Limb (tissue), 2 donors: ENCODE measurements around the gene KBTBD12.
"Not testable (repeated sequence)": the region's sequence is repeated elsewhere in the genome, so short reads cannot be mapped to it uniquely, and the experiment has no call there.

Source experiments
- DNase-seq, 2 donors: peaks; one replicate each; pipeline ENCODE4 v3.0.0-alpha.2; 2016; ENCODE audit errors: extremely low spot score in 2 of 2

KBTBD12 gene

DNA sequence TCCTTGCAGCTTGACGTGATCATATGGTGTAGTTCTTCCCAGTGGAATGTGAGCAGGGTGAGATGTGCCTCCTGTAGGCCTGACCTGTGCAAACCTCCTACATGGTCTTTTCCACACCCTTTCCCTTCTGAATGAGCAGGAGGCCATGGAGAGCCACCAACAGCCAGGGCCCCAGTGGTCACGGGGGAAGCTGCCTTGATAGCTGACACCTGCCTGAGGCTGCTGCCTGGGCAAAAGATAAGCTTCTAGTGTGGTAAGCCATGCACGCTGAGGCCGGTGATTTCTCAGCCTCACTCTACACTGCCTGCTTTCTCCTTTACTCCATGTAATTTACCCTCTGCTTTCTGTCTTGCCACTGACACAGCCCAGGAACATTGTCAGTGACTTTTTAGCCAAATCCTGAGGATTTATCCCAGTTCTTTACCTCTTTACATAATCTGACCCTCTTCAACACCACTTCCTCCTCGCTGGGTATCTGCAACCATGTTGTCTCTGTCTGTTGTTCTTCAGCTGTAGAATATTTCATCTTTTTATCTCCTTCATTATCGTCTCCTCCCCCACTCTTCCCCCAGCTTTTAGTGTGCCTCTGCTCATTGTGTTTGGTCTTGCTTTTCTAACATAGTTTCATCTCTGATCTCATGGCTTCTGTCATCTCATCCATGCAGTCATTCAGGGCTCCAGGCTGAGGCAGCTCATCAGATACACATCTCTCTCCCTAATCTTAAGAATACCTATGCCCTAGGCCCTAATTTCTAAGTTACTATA lies 11.2 kb upstream of the KBTBD12 start:
- DNase-seq = no peak

GRCh38 chr3:127905556-127905955 lies 9.5 kb upstream of the KBTBD12 start:
- no peak for DNase-seq

DNA sequence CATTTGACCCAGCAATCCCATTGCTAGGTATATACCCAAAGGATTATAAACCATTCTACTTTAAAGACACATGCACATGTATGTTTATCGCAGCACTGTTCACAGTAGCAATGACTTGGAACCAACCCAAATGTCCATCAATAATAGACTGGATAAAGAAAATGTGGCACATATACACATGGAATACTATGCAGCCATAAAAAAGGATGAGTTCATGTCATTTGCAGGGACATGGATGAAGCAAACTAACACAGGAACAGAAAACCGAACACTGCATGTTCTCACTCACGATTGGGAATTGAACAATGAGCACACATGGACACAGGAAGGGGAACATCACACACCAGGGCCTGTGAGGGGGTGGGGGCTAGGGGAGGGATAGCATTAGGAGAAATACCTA lies 8.4 kb upstream of the KBTBD12 start:
- DNase-seq = not testable (repeated sequence)

GRCh38 chr3:127908202-127908601 lies 6.8 kb upstream of the KBTBD12 start:
- DNase-seq = no peak

GRCh38 chr3:127908951-127909350 lies 6.1 kb upstream of the KBTBD12 start:
- DNase-seq = no peak

DNA sequence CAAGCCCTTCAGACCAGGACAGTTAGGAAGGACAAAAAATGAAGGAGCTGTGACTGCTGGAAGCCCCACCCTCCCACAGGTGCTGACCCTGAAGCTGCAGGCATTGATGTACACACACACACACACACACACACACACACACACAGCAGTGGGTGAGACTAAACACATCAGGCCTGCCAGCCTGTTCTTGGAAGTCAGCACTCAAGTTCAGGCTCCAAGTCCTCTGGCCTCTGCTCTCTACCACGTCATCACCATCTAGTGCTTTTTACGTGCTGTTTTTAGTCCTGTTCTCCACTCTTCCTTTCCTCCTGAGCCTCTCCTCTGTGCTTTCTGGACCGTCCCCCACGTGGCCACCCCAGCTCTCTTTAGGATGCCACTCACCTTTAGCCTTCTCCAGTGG lies 5.4 kb upstream of the KBTBD12 start:
- no peak for DNase-seq

DNA sequence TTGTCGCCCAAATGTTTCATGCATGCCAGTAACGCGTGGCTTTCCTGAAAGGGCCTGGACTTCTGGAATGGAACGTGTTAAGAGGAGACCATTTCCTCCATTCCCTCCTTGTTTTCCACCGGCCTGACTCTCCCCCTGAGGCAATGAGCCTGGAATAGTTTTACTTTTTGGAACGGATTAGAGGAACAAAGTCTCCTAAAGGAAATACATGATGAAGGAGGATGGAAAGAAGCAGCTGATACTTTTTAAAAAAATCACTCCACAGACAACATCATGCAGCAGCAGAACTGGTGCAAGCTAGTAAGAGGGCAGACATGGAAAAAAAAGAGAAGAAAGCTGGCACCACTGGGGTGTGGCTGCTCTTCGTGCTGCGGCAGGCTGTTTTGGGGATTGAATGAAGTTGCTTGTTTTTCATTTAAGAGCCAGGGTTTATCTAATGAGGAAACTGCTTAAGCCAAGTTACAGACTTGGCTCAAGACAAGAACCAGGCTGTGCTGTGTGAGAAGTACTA lies 3.6 kb upstream of the KBTBD12 start:
- peak; percentile 48 to 83 for DNase-seq

- not testable (repeated sequence) for DNase-seq
These were observed 1.2 kb upstream of the KBTBD12 start for GRCh38 chr3:127913841-127914240.

DNA sequence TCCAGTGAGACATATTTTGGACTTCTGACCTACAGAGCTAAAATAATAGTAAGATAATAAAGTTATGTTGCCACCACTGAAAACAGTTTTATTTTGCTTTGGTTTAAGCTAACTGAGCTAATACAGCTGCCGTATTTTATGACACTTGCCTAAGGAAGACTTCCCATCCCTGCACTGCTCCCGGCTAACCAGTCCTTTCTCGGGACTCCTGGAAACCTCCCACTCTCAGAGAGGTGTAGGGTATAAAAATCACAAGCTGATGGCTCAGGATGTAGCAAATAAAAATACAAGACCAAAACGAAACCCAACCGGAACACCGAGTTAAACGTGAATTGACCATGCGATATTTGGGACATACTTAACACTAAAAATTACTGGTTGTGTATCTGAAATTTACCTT lies 448 bp upstream of the KBTBD12 start:
- no peak for DNase-seq

DNA sequence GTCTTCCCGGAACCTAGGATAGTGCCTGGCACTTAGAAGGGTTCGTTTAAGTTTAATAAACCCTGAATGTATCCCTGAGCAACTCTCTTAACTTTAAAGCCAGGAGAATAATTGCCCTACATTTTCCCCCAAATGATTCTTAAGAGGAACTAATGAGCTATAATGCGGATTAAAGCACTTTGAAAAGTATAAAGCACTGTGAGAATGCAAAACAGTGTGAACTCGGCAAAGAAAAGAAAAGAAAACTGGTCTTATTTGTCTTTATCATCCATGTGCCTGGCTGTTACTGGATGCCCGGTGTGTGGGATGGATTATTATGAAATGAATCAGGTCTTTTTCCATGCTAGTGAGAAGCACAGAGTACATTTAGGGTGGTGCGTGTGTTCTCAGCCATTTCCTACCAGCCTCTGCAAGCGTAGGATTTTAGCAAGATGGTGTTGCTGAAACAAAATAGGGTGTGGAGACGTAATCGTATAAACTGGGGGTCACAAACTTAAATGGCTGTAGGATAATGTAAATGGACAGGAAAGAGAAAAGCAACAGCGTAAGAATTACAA lies 983 bp downstream of the KBTBD12 start:
- DNase-seq = no peak

- DNase-seq = no peak
These were observed 5.7 kb downstream of the KBTBD12 start for GRCh38 chr3:127920738-127921137.

- no peak for DNase-seq
These were observed 8.6 kb downstream of the KBTBD12 start for GRCh38 chr3:127923611-127924010.

DNA sequence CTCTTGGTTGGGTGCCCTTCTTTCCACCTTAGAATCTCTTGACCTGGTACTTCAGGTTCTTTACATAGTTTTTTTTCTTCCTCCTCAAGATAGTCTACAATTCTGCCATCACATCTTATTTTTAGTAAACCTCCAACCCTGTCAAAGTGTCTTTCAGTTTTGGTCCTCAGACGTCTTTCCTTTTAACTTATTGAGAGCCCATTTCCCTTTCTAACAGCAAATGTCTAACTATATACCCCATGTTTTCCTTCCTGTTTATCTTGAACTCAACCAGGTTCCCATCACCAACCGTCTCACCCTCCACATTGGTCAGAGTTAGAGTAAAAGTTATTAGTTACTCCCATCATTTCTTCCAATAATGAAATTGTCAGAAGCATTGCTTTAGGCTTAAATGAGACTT lies 10.4 kb downstream of the KBTBD12 start:
- no peak for DNase-seq

DNA sequence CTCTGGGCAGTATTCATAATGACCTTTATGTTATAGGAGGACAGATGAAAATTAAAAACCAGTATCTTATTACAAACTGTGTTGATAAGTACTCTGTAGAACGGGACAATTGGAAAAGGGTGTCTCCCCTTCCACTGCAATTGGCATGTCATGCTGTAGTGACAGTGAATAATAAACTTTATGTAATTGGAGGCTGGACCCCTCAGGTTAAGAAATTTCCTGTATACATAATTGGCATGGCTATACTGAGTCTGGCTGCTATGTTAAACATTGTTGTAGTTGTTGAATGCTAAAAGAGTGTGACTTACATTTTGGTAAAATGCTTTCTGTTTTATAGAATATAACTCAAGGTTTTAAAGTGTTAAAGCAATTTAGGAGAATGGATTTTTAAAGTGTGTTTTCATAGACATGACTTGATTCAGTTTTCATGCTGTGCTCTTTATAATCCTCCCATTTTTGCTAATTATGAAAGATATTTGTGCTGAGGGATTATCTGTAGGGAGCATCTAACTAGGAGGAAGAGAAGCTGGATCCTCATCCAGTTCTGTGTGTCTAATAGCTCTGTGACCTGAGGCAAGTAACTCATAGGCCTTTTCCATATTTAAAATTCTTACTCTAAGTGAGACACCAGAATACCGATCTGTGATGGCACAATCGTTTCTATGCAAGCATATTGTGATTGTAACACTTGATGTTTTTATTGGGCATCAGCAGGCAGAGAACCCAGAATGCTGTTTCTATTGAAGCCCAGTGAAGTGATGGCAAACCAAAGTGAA lies 13.0 kb downstream of the KBTBD12 start:
- DNase-seq = no peak

DNA sequence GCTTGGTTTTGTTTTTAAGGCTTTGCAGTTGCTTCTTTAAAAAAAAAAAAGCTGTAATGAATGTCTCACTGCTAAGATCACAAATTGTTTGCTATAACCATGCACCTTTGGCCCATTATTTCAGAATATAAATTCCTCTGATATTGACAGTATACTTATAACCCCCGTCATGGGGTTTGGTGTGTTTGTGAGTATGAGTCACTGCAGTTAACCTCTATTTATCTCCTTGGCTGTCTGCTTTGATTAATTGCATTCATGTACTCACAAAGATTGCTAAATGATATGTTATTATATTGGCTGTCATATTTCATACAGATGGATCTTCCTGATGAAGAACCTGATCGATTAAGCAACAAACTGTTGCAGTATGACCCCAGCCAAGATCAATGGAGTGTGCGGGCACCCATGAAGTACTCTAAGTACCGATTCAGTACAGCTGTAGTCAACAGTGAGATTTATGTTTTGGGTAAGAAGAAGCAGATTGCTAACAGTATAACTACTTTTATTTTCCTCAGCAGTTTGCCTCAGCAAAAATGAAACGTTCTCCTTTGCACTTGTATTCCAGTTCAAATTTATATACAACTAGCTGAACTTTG lies 14.9 kb downstream of the KBTBD12 start:
- DNase-seq = no peak

DNA sequence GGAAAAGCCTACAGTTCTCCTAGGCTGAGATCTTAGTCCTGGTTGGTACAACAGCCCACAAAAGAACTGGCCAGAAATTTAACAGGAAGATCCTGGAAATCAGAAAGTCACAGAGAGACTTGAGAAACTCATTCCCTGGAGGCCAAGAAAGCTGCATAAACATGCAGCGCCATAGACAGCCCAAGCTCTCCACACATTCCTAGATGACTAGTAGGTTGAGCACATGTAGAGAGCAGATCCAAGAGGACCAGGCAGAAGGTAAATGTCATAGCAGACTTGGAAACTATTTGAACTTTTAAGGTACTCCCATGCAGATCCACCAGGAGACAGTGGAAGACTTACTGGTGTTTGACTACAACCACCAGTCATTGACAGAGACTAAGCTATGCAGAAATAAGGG lies 18.4 kb downstream of the KBTBD12 start:
- DNase-seq = no peak

DNA sequence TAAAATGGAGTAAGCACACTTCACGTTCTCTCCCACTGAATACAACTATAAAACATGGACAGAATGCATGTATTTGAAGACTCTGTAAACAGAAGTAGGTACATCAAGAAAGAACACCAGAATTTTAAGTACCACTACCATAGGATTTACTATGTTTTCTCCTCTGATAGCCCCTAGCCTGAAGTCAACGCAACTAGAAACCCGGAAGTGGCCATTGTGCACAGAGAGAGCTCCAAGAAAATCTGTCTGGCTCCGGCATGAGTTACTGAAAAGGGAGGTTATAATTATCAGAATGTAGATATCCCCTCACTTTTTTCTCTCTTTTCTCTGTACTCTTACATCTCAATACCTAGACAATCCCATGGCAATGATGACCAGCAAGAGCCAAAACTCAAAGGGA lies 23.8 kb downstream of the KBTBD12 start:
- no peak for DNase-seq

GRCh38 chr3:127940116-127940515 lies 25.1 kb downstream of the KBTBD12 start:
- DNase-seq = no peak

GRCh38 chr3:127942613-127943012 lies 27.6 kb downstream of the KBTBD12 start:
- DNase-seq = no peak

- no peak for DNase-seq
These were observed 33.2 kb downstream of the KBTBD12 start for GRCh38 chr3:127948211-127948610.

- DNase-seq = no peak
These were observed 34.5 kb downstream of the KBTBD12 start for GRCh38 chr3:127949446-127950055.

DNA sequence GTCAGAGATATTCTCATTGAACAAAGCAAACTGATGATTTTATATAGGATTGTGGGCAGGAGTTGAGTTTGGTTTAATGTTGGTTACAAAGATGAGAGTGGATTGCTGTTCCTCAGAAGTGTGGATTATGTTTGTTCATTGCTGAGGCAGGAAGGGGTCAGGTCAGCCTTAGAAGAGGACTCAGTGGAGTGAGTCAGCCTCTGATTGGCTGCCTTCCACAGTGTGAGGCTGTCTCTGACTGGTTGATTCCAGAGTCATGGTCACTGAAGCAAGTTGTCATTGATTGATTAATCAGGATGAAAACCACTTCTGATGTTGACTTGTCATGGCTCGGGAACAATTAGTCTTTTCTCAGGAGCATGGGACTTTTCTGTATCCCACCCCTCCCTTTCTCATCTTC lies 36.2 kb downstream of the KBTBD12 start:
- DNase-seq = no peak
